IMR-90 (cell line): ENCODE measurements around the gene CCDC85B. TPM values are rescaled to one million over a fixed set of nuclear protein-coding genes. Genes with fewer than 3 reads are reported as not detected.

Source experiments
- ATAC-seq: fragments of 200-7000 bp; cut with Tn5 transposase; 2 replicates; pipeline ENCODE4 v1.9.1; 2020; ENCODE audit warnings: low read depth, mild to moderate bottlenecking, moderate library complexity
- BruUV-seq: library from RNA; stranded (reverse); fragments of 400-500 nt; replicated peaks from 2 replicates; lab custom pipeline; 2021; lab: Mats Ljungman, UMichigan
- CTCF ChIA-PET: fragments of 300-600 bp; formaldehyde crosslinking; extraction: SDS; loops from one replicate; lab custom pipeline; 2021; ENCODE audit warnings: antibody characterized with exemption; lab: Yijun Ruan, JAX
- POLR2A ChIA-PET: fragments of 300-600 bp; sonication (Branson Sonifier 250); formaldehyde crosslinking; loops from one replicate; lab custom pipeline; 2022; ENCODE audit warnings: antibody characterized with exemption; ENCODE audit not compliant: unreplicated experiment; lab: Charles Lee
- DNase-seq: peaks from one replicate; pipeline ENCODE4 v3.0.0; 2013
- H2AFZ ChIP-seq: replicated peaks from 2 replicates; pipeline ENCODE3; 2013; ENCODE audit warnings: low read length, mild to moderate bottlenecking; ENCODE audit not compliant: poor library complexity
- H2AK5ac ChIP-seq: 2 replicates; pipeline ENCODE4 v1.6.1; 2013; ENCODE audit warnings: low read depth, low read length, inconsistent platforms
- H2AK9ac ChIP-seq: replicated peaks from 2 replicates; pipeline ENCODE3; 2013; ENCODE audit warnings: mild to moderate bottlenecking, low read depth, low read length, moderate library complexity; ENCODE audit not compliant: poor library complexity
- H2BK120ac ChIP-seq: 2 replicates; pipeline ENCODE4 v1.6.1; 2013; ENCODE audit warnings: low read depth, low read length, inconsistent platforms
- H2BK15ac ChIP-seq: 3 replicates; pipeline ENCODE4 v1.6.1; 2013; ENCODE audit warnings: low read depth, low read length, inconsistent platforms
- H2BK20ac ChIP-seq: 2 replicates; pipeline ENCODE4 v1.6.1; 2013; ENCODE audit warnings: low read depth, mild to moderate bottlenecking, inconsistent platforms, low read length, moderate library complexity
- H2BK5ac ChIP-seq: 2 replicates; pipeline ENCODE4 v1.6.1; 2013; ENCODE audit warnings: mild to moderate bottlenecking, low read depth, low read length, inconsistent platforms; ENCODE audit not compliant: poor library complexity, severe bottlenecking
- H3K14ac ChIP-seq: replicated peaks from 2 replicates; pipeline ENCODE4 v1.6.1; 2013; ENCODE audit warnings: low read depth, low read length, inconsistent platforms
- H3K18ac ChIP-seq: 2 replicates; pipeline ENCODE4 v1.6.1; 2013; ENCODE audit warnings: low read depth, low read length, control low read depth
- H3K23ac ChIP-seq: 2 replicates; pipeline ENCODE4 v1.6.1; 2013; ENCODE audit warnings: low read depth, low read length, inconsistent platforms
- H3K27ac ChIP-seq: 2 replicates; pipeline ENCODE4 v1.5.1; 2013; ENCODE audit warnings: mild to moderate bottlenecking, control low read depth, low read length; ENCODE audit not compliant: insufficient read depth
- H3K27me3 ChIP-seq: 2 replicates; pipeline ENCODE4 v1.6.1; 2013; ENCODE audit warnings: low read length; ENCODE audit not compliant: control insufficient read depth, insufficient read depth
- H3K36me3 ChIP-seq: 2 replicates; pipeline ENCODE4 v1.6.1; 2013; ENCODE audit warnings: low read length, mixed read lengths; ENCODE audit not compliant: control insufficient read depth, insufficient read depth
- H3K4ac ChIP-seq: 2 replicates; pipeline ENCODE4 v1.6.1; 2013; ENCODE audit warnings: low read depth, low read length, inconsistent platforms
- H3K4me1 ChIP-seq: 2 replicates; pipeline ENCODE4 v1.6.1; 2013; ENCODE audit warnings: low read length, mixed read lengths; ENCODE audit not compliant: control insufficient read depth, insufficient read depth
- H3K4me2 ChIP-seq: 2 replicates; pipeline ENCODE4 v1.6.1; 2013; ENCODE audit warnings: low read depth, mild to moderate bottlenecking, control low read depth, low read length, moderate library complexity
- H3K4me3 ChIP-seq: 2 replicates; pipeline ENCODE4 v1.5.1; 2013; ENCODE audit warnings: low read depth, mild to moderate bottlenecking, control low read depth, low read length, moderate library complexity; ENCODE audit not compliant: insufficient read depth
- H3K56ac ChIP-seq: 2 replicates; pipeline ENCODE4 v1.6.1; 2013; ENCODE audit warnings: low read length, inconsistent platforms; ENCODE audit not compliant: insufficient read depth; ENCODE audit errors: extremely low read depth
- H3K79me1 ChIP-seq, 2 experiments: 2 replicates each; pipeline ENCODE4 v1.6.1; 2013; ENCODE audit warnings: low read length in 2 of 2, inconsistent platforms in 1 of 2, low read depth in 1 of 2
- H3K9ac ChIP-seq: 2 replicates; pipeline ENCODE4 v1.6.1; 2013; ENCODE audit warnings: low read depth, low read length, control low read depth
- H3K9me1 ChIP-seq: 2 replicates; pipeline ENCODE4 v1.6.1; 2013; ENCODE audit warnings: low read length, inconsistent platforms; ENCODE audit not compliant: insufficient read depth
- H3K9me3 ChIP-seq: 2 replicates; pipeline ENCODE4 v1.6.1; 2013; ENCODE audit warnings: low read length; ENCODE audit not compliant: control insufficient read depth, insufficient read depth
- H4K20me1 ChIP-seq: 2 replicates; pipeline ENCODE4 v1.6.1; 2013; ENCODE audit warnings: low read length, inconsistent platforms; ENCODE audit not compliant: insufficient read depth
- H4K5ac ChIP-seq: 2 replicates; pipeline ENCODE4 v1.6.1; 2013; ENCODE audit warnings: mild to moderate bottlenecking, low read depth, low read length, control low read depth
- H4K8ac ChIP-seq, 2 experiments: 2 replicates each; pipeline ENCODE4 v1.6.1; 2013; ENCODE audit warnings: low read depth in 2 of 2, low read length in 2 of 2, control low read depth in 1 of 2, inconsistent platforms in 1 of 2
- H4K91ac ChIP-seq: 2 replicates; pipeline ENCODE4 v1.6.1; 2013; ENCODE audit warnings: low read depth, low read length, inconsistent platforms; ENCODE audit not compliant: insufficient read depth
- BHLHE40 ChIP-seq: fragments of 150-350 bp; IDR thresholded peaks from 2 replicates; pipeline ENCODE4 v1.6.1; 2016; ENCODE audit warnings: mild to moderate bottlenecking, low read depth, low read length
- CEBPB ChIP-seq: IDR thresholded peaks from 2 replicates; pipeline ENCODE4 v1.6.1; 2012; ENCODE audit warnings: low read depth, low read length, improper control_type of control experiment
- CHD1 ChIP-seq: IDR thresholded peaks from 2 replicates; pipeline ENCODE4 v1.6.1; 2012; ENCODE audit warnings: low read depth, low read length, improper control_type of control experiment
- FOS ChIP-seq: fragments of 150-350 bp; IDR thresholded peaks from 2 replicates; pipeline ENCODE4 v1.6.1; 2016; ENCODE audit warnings: low read depth, low read length
- MAFK ChIP-seq: IDR thresholded peaks from 2 replicates; pipeline ENCODE4 v1.6.1; 2012; ENCODE audit warnings: low read depth, low read length, improper control_type of control experiment
- MAZ ChIP-seq: IDR thresholded peaks from 2 replicates; pipeline ENCODE4 v1.6.1; 2012; ENCODE audit warnings: low read depth, mild to moderate bottlenecking, low read length, improper control_type of control experiment, moderate library complexity, borderline replicate concordance
- MXI1 ChIP-seq: IDR thresholded peaks from 2 replicates; pipeline ENCODE4 v1.6.1; 2012; ENCODE audit warnings: low read depth, mild to moderate bottlenecking, low read length, moderate library complexity, borderline replicate concordance
- NFE2L2 ChIP-seq: fragments of 150-350 bp; IDR thresholded peaks from 2 replicates; pipeline ENCODE4 v1.6.1; 2016; ENCODE audit warnings: low read depth, mild to moderate bottlenecking, low read length
- POLR2A ChIP-seq: IDR thresholded peaks from 2 replicates; pipeline ENCODE4 v1.6.1; 2012; ENCODE audit warnings: mild to moderate bottlenecking, low read depth, low read length
- RAD21 ChIP-seq: IDR thresholded peaks from 2 replicates; pipeline ENCODE4 v1.6.1; 2012; ENCODE audit warnings: low read length, improper control_type of control experiment
- RCOR1 ChIP-seq: IDR thresholded peaks from 2 replicates; pipeline ENCODE4 v1.6.1; 2012; ENCODE audit warnings: mild to moderate bottlenecking, low read length, improper control_type of control experiment; ENCODE audit not compliant: insufficient replicate concordance
- RFX5 ChIP-seq: IDR thresholded peaks from 2 replicates; pipeline ENCODE4 v1.8.0; 2012; ENCODE audit warnings: low read depth, mild to moderate bottlenecking, low read length, moderate library complexity
- WGBS, 2 experiments: methylation state at CpG; one replicate each; pipeline versions ENCODE4 v1.1.5 to v1.1.7; 2013; ENCODE audit warnings: missing lambda C conversion rate in 2 of 2; ENCODE audit not compliant: insufficient read length in 1 of 2; ENCODE audit errors: extremely low coverage in 2 of 2; 5-methylcytosine and 5-hydroxymethylcytosine counted together
- dilution Hi-C: fragments of 300-500 bp; cut with HindIII; formaldehyde crosslinking; loops from one replicate; pipeline ENCODE4 v1.14.3; 2018; ENCODE audit warnings: low sequenced_read_pairs; ENCODE audit not compliant: unreplicated experiment
- in situ Hi-C: fragments of 300-500 bp; cut with MboI; formaldehyde crosslinking; loops from 3 replicates; pipeline ENCODE4 v1.14.3; 2019; ENCODE audit warnings: low sequenced_read_pairs, inconsistent platforms, mixed read lengths
- intact Hi-C: fragments of 100-400 bp; cut with micrococcal nuclease; formaldehyde crosslinking; loops from 2 replicates; pipeline ENCODE4 v1.10.0; 2022
- polyA plus RNA-seq, 3 experiments: library from polyadenylated mRNA; depleted of rRNA; stranded (reverse); fragments of >200 nt; gene quantifications; 2 replicates each; pipeline ENCODE4 v1.2.3, GENCODE V29; 2012; ENCODE audit warnings: low replicate concordance in 1 of 3
- total RNA-seq: library from RNA; depleted of rRNA; stranded (reverse); fragments of >200 nt; gene quantifications from 2 replicates; pipeline ENCODE4 v1.2.3, GENCODE V29; 2012
- TF ChIP-seq, protein P1 (sequence below): fragments of 150-350 bp; IDR thresholded peaks from 2 replicates; pipeline ENCODE4 v1.6.1; 2017; ENCODE audit warnings: mild to moderate bottlenecking, antibody characterized with exemption, low read length, low read depth
- TF ChIP-seq, protein P2 (sequence below): conservative IDR thresholded peaks from 2 replicates; pipeline ENCODE4 v1.5.1; 2012; ENCODE audit warnings: mild to moderate bottlenecking, low read depth, low read length, improper control_type of control experiment

Gene CCDC85B
- total and polyA plus RNA-seq, 2 of the 4 experiments (the other 2 are of a cell fraction) = 17.6 to 35.4 TPM

DNA sequence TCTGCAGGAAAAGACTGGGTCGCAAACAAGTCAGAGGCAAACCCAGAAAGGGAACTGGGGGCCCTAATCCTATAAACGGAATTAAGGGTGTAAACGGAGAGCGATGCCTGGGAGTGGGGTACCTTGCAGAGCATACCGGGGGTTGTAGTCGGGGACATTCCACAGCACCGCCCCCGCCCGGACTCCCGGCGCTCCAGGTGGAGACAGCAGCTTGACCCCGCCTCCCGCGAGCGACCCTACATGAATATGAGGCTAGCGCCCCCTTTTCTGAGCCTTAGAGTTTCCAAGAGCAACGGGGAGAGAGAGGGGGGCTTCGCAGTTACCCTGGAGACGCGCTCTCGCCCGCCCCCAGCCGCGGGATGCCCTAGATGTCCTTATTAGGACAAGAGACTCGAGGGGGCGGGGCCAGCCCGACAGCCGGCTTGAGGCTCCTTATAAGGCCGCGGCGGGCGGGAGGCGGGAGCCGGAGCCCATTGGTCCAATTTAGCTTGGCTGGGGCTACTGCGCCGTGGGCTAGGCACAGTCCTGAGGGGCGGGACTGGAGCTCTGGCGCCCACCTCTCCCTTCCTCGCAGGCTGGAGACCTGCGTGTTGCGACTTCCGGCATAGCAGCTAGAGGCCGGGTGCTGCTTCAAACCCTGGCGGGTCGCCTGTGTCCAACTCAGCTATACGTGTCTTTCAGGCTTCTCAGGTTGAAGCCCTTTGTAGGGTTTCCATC is 31.2 kb upstream of the CCDC85B start:
- H2BK5ac ChIP-seq = peak overlapping the region; percentile 90
- BruUV-seq = no TSS peak
- no peak for TF ChIP-seq RCOR1
- TF ChIP-seq, protein P1, sequence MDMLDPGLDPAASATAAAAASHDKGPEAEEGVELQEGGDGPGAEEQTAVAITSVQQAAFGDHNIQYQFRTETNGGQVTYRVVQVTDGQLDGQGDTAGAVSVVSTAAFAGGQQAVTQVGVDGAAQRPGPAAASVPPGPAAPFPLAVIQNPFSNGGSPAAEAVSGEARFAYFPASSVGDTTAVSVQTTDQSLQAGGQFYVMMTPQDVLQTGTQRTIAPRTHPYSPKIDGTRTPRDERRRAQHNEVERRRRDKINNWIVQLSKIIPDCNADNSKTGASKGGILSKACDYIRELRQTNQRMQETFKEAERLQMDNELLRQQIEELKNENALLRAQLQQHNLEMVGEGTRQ = no peak
- TF ChIP-seq FOS = no peak
- TF ChIP-seq RFX5 = no peak
- TF ChIP-seq BHLHE40 = no peak
- TF ChIP-seq MXI1 = peak; percentile 39; the same call in 1 of the 2 replicates
- peak; percentile 65; the same call in 1 of the 2 replicates for TF ChIP-seq MAZ
- TF ChIP-seq POLR2A = peak; percentile 79
- no peak for TF ChIP-seq NFE2L2
- TF ChIP-seq, protein P2, sequence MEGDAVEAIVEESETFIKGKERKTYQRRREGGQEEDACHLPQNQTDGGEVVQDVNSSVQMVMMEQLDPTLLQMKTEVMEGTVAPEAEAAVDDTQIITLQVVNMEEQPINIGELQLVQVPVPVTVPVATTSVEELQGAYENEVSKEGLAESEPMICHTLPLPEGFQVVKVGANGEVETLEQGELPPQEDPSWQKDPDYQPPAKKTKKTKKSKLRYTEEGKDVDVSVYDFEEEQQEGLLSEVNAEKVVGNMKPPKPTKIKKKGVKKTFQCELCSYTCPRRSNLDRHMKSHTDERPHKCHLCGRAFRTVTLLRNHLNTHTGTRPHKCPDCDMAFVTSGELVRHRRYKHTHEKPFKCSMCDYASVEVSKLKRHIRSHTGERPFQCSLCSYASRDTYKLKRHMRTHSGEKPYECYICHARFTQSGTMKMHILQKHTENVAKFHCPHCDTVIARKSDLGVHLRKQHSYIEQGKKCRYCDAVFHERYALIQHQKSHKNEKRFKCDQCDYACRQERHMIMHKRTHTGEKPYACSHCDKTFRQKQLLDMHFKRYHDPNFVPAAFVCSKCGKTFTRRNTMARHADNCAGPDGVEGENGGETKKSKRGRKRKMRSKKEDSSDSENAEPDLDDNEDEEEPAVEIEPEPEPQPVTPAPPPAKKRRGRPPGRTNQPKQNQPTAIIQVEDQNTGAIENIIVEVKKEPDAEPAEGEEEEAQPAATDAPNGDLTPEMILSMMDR = no peak
- TF ChIP-seq RAD21 = no peak
- TF ChIP-seq CEBPB = no peak
- TF ChIP-seq CHD1 = no peak
- TF ChIP-seq MAFK = no peak

More for the DNA sequence above, 31.2 kb upstream of the CCDC85B start:
- H4K91ac ChIP-seq = peak overlapping the region; percentile 98
- peak overlapping the region; percentile 99 for H3K14ac ChIP-seq
- no peaks in the 10 kb centered on the region for H3K9me3 ChIP-seq
- peaks cover 11% of the 10 kb centered on the region for H3K4me1 ChIP-seq
- peak overlapping the region; percentile 99 for H3K56ac ChIP-seq
- H3K23ac ChIP-seq = peak overlapping the region; percentile 98
- H3K9ac ChIP-seq = peak overlapping the region; percentile 93
- peak overlapping the region; percentile 99 for H4K8ac ChIP-seq
- CTCF ChIA-PET = interaction anchor here (1.0 to 2.4 kb wide), 7 partner anchors 10 to 46 kb away, joined by 4 to 14 read pairs (median 5); partner anchors contain the start of gene FIBP
- 0% methylated on average over 31 of the region's 46 CpGs; no CpG with 5 or more reads in 1 of the 2 experiments for WGBS, 2 experiments
- peak overlapping the region; percentile 95 for H3K4me3 ChIP-seq
- intact Hi-C loops = no loop called here
- peak overlapping the region; percentile 80 for H4K5ac ChIP-seq
- H2BK120ac ChIP-seq = peak overlapping the region; percentile 93
- no peaks in the 10 kb centered on the region for H3K27me3 ChIP-seq
- H3K79me1 ChIP-seq = peaks cover 11 to 70% of the 10 kb centered on the region in 2 experiments
- peak overlapping the region; percentile 93 for H2AFZ ChIP-seq
- H3K18ac ChIP-seq = peak overlapping the region; percentile 80
- peak; percentile 67 for ATAC-seq
- dilution Hi-C loops = no loop called here
- peak; percentile 98 for DNase-seq
- peaks cover 19% of the 10 kb centered on the region for H3K9me1 ChIP-seq
- POLR2A ChIA-PET = interaction anchor here (0.6 to 1.3 kb wide), 5 partner anchors 10 to 16 kb away, joined by 3 to 9 read pairs (median 4); no protein-coding TSS in a partner anchor
- peak overlapping the region; percentile 67; the same call in 1 of the 2 replicates for H2BK20ac ChIP-seq
- peaks cover 40% of the 10 kb centered on the region for H4K20me1 ChIP-seq
- H3K4me2 ChIP-seq = peak overlapping the region; percentile 84
- H3K36me3 ChIP-seq = peaks cover 50% of the 10 kb centered on the region
- H2AK9ac ChIP-seq = peak overlapping the region; percentile 100
- peak overlapping the region; percentile 93 for H2BK15ac ChIP-seq
- peak overlapping the region; percentile 97 for H2AK5ac ChIP-seq
- in situ Hi-C loops = no loop called here
- H3K27ac ChIP-seq = peak overlapping the region; percentile 97
- H3K4ac ChIP-seq = peak overlapping the region; percentile 99
